Measurements from ENCODE around the gene HADHB.

Gene HADHB

GRCh38 chr2:26216587-26216986 lies 28.2 kb upstream of the HADHB start:
- WGBS, 2 experiments, result 90 to 92% methylated on average over 4 of the region's 4 CpGs
- Histone ChIP-seq H3K4me1 (ENCODE audit: control insufficient read depth, insufficient read depth, low read length) (no peaks in the 10 kb centered on the region), H3K9me3 (ENCODE audit: control insufficient read depth, low read length) (no peaks in the 10 kb centered on the region), H3K36me3 (ENCODE audit: control insufficient read depth, insufficient read depth, low read length) (peaks cover 16% of the 10 kb centered on the region), H3K27me3 (ENCODE audit: control insufficient read depth, insufficient read depth, low read length, poor library complexity, severe bottlenecking) (no peaks in the 10 kb centered on the region), H3K27ac (ENCODE audit: insufficient read depth, low read depth, low read length, poor library complexity, severe bottlenecking) (no peak overlapping the region), H3K4me3 (ENCODE audit: insufficient read depth, low read depth, low read length) (no peak overlapping the region)

GRCh38 chr2:26217720-26218119 lies 27.0 kb upstream of the HADHB start:
- Histone ChIP-seq H3K4me1 (ENCODE audit: control insufficient read depth, insufficient read depth, low read length) (no peaks in the 10 kb centered on the region), H3K27me3 (ENCODE audit: control insufficient read depth, insufficient read depth, low read length, poor library complexity, severe bottlenecking) (no peaks in the 10 kb centered on the region), H3K9me3 (ENCODE audit: control insufficient read depth, low read length) (no peaks in the 10 kb centered on the region), H3K36me3 (ENCODE audit: control insufficient read depth, insufficient read depth, low read length) (peaks cover 16% of the 10 kb centered on the region), H3K27ac (ENCODE audit: insufficient read depth, low read depth, low read length, poor library complexity, severe bottlenecking) (no peak overlapping the region), H3K4me3 (ENCODE audit: insufficient read depth, low read depth, low read length) (no peak overlapping the region)
- WGBS, 2 experiments, result 82 to 83% methylated on average over 6 of the region's 6 CpGs

- Histone ChIP-seq H3K4me1 (ENCODE audit: control insufficient read depth, insufficient read depth, low read length) (no peaks in the 10 kb centered on the region), H3K4me3 (ENCODE audit: insufficient read depth, low read depth, low read length) (no peak overlapping the region), H3K27ac (ENCODE audit: insufficient read depth, low read depth, low read length, poor library complexity, severe bottlenecking) (no peak overlapping the region), H3K9me3 (ENCODE audit: control insufficient read depth, low read length) (no peaks in the 10 kb centered on the region), H3K36me3 (ENCODE audit: control insufficient read depth, insufficient read depth, low read length) (peaks cover 13% of the 10 kb centered on the region), H3K27me3 (ENCODE audit: control insufficient read depth, insufficient read depth, low read length, poor library complexity, severe bottlenecking) (no peaks in the 10 kb centered on the region)
- WGBS, 2 experiments, result 95% methylated on average over 1 of the region's 1 CpG
Observed at GRCh38 chr2:26223018-26223417, 21.7 kb upstream of the HADHB start.

- Histone ChIP-seq H3K27me3 (ENCODE audit: control insufficient read depth, insufficient read depth, low read length, poor library complexity, severe bottlenecking) (no peaks in the 10 kb centered on the region), H3K36me3 (ENCODE audit: control insufficient read depth, insufficient read depth, low read length) (peaks cover 11% of the 10 kb centered on the region), H3K4me3 (ENCODE audit: insufficient read depth, low read depth, low read length) (no peak overlapping the region), H3K9me3 (ENCODE audit: control insufficient read depth, low read length) (no peaks in the 10 kb centered on the region), H3K4me1 (ENCODE audit: control insufficient read depth, insufficient read depth, low read length) (no peaks in the 10 kb centered on the region), H3K27ac (ENCODE audit: insufficient read depth, low read depth, low read length, poor library complexity, severe bottlenecking) (no peak overlapping the region)
- 94% methylated on average over 2 of the region's 2 CpGs for WGBS, 2 experiments
Observed at GRCh38 chr2:26224095-26224494, 20.6 kb upstream of the HADHB start.

GRCh38 chr2:26229595-26229994 lies 15.1 kb upstream of the HADHB start:
- Histone ChIP-seq H3K27me3 (ENCODE audit: control insufficient read depth, insufficient read depth, low read length, poor library complexity, severe bottlenecking) (no peaks in the 10 kb centered on the region), H3K36me3 (ENCODE audit: control insufficient read depth, insufficient read depth, low read length) (peaks cover 26% of the 10 kb centered on the region)
- 91 to 99% methylated on average over 3 of the region's 3 CpGs for WGBS, 2 experiments

GRCh38 chr2:26230806-26231205 lies 13.9 kb upstream of the HADHB start:
- no peak overlapping the region for H3K27ac ChIP-seq (ENCODE audit: insufficient read depth, low read depth, low read length, poor library complexity, severe bottlenecking)
- H3K27me3 ChIP-seq (ENCODE audit: control insufficient read depth, insufficient read depth, low read length, poor library complexity, severe bottlenecking), result no peaks in the 10 kb centered on the region
- 100% methylated on average over 2 of the region's 2 CpGs for WGBS, 2 experiments
- H3K4me1 ChIP-seq (ENCODE audit: control insufficient read depth, insufficient read depth, low read length), result no peaks in the 10 kb centered on the region
- H3K4me3 ChIP-seq (ENCODE audit: insufficient read depth, low read depth, low read length), result no peak overlapping the region
- H3K9me3 ChIP-seq (ENCODE audit: control insufficient read depth, low read length), result no peaks in the 10 kb centered on the region
- peaks cover 26% of the 10 kb centered on the region for H3K36me3 ChIP-seq (ENCODE audit: control insufficient read depth, insufficient read depth, low read length)

More at GRCh38 chr2:26229595-26229994, 15.1 kb upstream of the HADHB start:
- no peaks in the 10 kb centered on the region for H3K4me1 ChIP-seq (ENCODE audit: control insufficient read depth, insufficient read depth, low read length)
- H3K9me3 ChIP-seq (ENCODE audit: control insufficient read depth, low read length), result no peaks in the 10 kb centered on the region
- H3K4me3 ChIP-seq (ENCODE audit: insufficient read depth, low read depth, low read length), result no peak overlapping the region
- no peak overlapping the region for H3K27ac ChIP-seq (ENCODE audit: insufficient read depth, low read depth, low read length, poor library complexity, severe bottlenecking)

GRCh38 chr2:26235089-26235488 lies 9.7 kb upstream of the HADHB start:
- H3K4me3 ChIP-seq (ENCODE audit: insufficient read depth, low read depth, low read length), result no peak overlapping the region
- H3K27ac ChIP-seq (ENCODE audit: insufficient read depth, low read depth, low read length, poor library complexity, severe bottlenecking), result no peak overlapping the region
- 86 to 87% methylated on average over 9 of the region's 9 CpGs for whole genome bisulfite sequencing, 2 experiments
- no peaks in the 10 kb centered on the region for H3K4me1 ChIP-seq (ENCODE audit: control insufficient read depth, insufficient read depth, low read length)
- no peaks in the 10 kb centered on the region for H3K27me3 ChIP-seq (ENCODE audit: control insufficient read depth, insufficient read depth, low read length, poor library complexity, severe bottlenecking)
- no peaks in the 10 kb centered on the region for H3K9me3 ChIP-seq (ENCODE audit: control insufficient read depth, low read length)
- peaks cover 11% of the 10 kb centered on the region for H3K36me3 ChIP-seq (ENCODE audit: control insufficient read depth, insufficient read depth, low read length)

GRCh38 chr2:26237868-26238267 lies 6.9 kb upstream of the HADHB start:
- no peaks in the 10 kb centered on the region for H3K27me3 ChIP-seq (ENCODE audit: control insufficient read depth, insufficient read depth, low read length, poor library complexity, severe bottlenecking)
- peaks cover 7% of the 10 kb centered on the region for H3K36me3 ChIP-seq (ENCODE audit: control insufficient read depth, insufficient read depth, low read length)
- WGBS, 2 experiments, result 76 to 86% methylated on average over 1 of the region's 1 CpG
- no peaks in the 10 kb centered on the region for H3K4me1 ChIP-seq (ENCODE audit: control insufficient read depth, insufficient read depth, low read length)
- H3K4me3 ChIP-seq (ENCODE audit: insufficient read depth, low read depth, low read length), result no peak overlapping the region
- H3K27ac ChIP-seq (ENCODE audit: insufficient read depth, low read depth, low read length, poor library complexity, severe bottlenecking), result no peak overlapping the region
- H3K9me3 ChIP-seq (ENCODE audit: control insufficient read depth, low read length), result no peaks in the 10 kb centered on the region

- no peak overlapping the region for H3K4me3 ChIP-seq (ENCODE audit: insufficient read depth, low read depth, low read length)
- no peaks in the 10 kb centered on the region for H3K4me1 ChIP-seq (ENCODE audit: control insufficient read depth, insufficient read depth, low read length)
- no peak overlapping the region for H3K27ac ChIP-seq (ENCODE audit: insufficient read depth, low read depth, low read length, poor library complexity, severe bottlenecking)
- peaks cover 4% of the 10 kb centered on the region for H3K36me3 ChIP-seq (ENCODE audit: control insufficient read depth, insufficient read depth, low read length)
- no peaks in the 10 kb centered on the region for H3K27me3 ChIP-seq (ENCODE audit: control insufficient read depth, insufficient read depth, low read length, poor library complexity, severe bottlenecking)
- 97 to 100% methylated on average over 3 to 4 of the region's 4 CpGs for WGBS, 2 experiments
- H3K9me3 ChIP-seq (ENCODE audit: control insufficient read depth, low read length), result no peaks in the 10 kb centered on the region
Observed at GRCh38 chr2:26238311-26238958, 6.3 kb upstream of the HADHB start.

GRCh38 chr2:26241928-26242436 lies 2.8 kb upstream of the HADHB start:
- H3K36me3 ChIP-seq (ENCODE audit: control insufficient read depth, insufficient read depth, low read length), result peaks cover 4% of the 10 kb centered on the region
- no peak overlapping the region for H3K4me3 ChIP-seq (ENCODE audit: insufficient read depth, low read depth, low read length)
- WGBS, 2 experiments, result 88 to 90% methylated on average over 5 of the region's 6 CpGs
- H3K4me1 ChIP-seq (ENCODE audit: control insufficient read depth, insufficient read depth, low read length), result no peaks in the 10 kb centered on the region
- no peaks in the 10 kb centered on the region for H3K27me3 ChIP-seq (ENCODE audit: control insufficient read depth, insufficient read depth, low read length, poor library complexity, severe bottlenecking)
- H3K9me3 ChIP-seq (ENCODE audit: control insufficient read depth, low read length), result no peaks in the 10 kb centered on the region
- no peak overlapping the region for H3K27ac ChIP-seq (ENCODE audit: insufficient read depth, low read depth, low read length, poor library complexity, severe bottlenecking)

Data from ectodermal cell (in vitro differentiated cells).